Activated T-helper 1 cell treated with Interleukin-2 at 50 U/mL for 16 hours (primary cell): ENCODE measurements around the gene SPOCK1.

Experiments used
- DNase-seq: peaks from one replicate; pipeline ENCODE4 v3.0.0-alpha.2; 2020; ENCODE audit warnings: low read depth

The SPOCK1 gene

DNA sequence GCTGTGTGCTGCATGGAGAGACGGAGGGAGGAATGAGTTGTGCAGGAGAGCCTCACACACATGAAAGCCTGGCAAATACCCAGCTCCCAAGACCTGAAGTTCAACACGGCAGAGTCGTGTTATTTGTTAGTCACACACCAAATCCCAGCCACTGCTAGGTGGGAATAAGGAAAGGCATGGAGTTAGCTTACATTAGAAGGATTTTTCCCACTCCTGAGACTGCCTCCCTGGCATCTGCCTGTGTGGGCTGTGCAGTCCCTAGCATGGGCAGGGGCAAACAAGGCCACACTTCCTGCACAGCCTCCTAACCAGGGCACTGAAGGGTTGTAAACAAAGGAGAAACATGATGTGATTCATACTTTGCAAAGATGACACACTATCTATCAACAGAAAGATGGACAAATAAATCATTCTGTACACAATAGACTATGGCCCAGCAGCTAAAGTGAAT lies 306.8 kb downstream of the SPOCK1 start:
- DNase-seq: no peak

DNA sequence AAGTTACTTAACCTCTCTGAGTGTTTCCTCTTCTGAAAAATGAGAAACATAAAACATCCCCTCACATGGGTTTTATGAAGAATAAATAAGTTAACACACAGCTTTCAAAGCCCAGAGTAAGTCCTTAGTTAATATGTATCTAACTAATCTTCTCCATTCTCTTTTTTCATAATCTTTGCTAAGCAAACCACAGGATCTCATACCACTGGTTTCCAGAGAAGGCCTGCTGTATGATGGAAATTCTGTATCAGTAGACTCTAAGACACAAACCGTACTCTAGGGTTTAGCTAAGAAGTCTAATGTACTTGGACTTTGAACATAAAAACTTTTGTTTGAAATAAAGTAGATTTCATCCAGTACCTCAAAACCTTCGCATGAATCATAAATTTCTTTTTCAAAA lies 307.9 kb downstream of the SPOCK1 start:
- no peak for DNase-seq

GRCh38 chr5:137190441-137190840 lies 308.7 kb downstream of the SPOCK1 start:
- no peak for DNase-seq

DNA sequence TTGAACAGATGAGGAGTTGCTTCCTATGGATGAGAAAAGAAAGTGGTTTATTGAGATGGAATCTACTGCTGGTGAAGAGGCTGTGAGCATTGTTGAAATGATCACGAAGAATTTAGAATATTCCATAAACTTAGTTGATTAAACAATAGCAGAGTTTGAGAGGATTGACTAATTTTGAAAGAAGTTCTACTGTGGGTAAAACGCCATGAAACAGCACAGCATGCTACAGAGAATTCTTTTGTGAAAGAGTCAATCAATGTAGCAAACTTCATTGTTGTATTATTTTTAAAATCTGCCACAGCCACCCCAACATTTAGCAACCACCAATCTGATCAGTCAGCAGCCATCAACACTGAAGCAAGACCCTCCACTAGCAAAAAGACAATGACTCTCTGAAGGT lies 309.1 kb downstream of the SPOCK1 start:
- no peak for DNase-seq

- DNase-seq: no peak
Measured at GRCh38 chr5:137188566-137188965, 310.6 kb downstream of the SPOCK1 start.

GRCh38 chr5:137186759-137187461 lies 312.2 kb downstream of the SPOCK1 start:
- no peak for DNase-seq

DNA sequence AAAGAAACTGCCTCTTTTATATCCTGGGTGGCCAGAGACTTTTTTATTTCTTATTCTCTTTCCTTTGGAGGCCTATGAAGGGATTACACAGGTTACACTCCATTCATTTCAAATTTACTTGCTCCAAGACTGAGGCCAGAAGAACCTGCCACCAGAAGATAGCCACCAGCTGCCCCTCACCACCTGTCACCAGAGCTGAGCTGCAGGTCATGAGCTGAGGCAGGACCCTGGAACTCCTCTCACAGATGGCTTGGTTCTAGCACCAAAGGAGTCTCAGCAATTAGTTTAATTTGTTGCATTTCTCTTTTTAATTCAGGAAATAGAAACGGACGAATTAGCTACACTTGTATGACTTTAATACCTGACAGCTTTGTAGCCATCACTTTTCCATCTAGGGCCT lies 313.9 kb downstream of the SPOCK1 start:
- DNase-seq: no peak

DNA sequence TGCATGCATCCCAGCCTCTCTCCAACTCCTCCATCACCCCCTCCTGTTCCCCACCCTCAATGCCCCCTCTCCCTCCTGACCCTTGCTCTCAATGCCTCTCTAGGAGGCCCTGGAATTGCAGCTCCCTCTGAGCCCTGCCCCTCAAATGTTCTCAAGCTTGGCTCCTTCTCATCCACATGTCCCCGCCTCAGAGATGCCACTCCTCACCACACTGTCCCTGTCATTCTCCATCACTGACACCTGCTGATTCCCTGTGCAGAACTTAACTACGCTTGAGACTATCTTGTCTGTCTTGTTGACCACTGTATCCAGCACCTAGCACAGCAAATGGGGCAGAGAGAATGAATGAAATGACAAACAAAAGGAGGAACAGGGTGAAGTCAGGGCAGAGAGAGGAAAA lies 314.4 kb downstream of the SPOCK1 start:
- no peak for DNase-seq

- no peak for DNase-seq
Measured at GRCh38 chr5:137182576-137182975, 316.6 kb downstream of the SPOCK1 start.

DNA sequence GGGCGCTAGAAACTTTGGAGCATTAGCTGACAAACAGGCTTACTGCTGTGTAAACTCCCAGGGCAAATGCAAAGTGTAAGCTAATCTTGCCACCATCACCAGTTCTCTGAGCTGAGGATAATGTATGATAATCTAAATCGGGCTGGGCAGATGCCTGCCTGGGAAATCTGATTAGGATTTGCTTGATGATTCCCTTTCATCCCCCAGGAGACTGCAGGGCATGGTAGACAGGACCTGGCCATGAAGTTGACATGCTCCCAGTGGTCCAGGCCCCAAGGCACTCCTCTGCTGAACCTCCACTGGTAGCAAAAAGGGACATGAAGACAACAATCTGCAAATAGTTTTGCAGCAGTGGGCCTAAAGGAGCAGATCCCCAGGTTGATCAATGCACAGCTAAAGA lies 317.5 kb downstream of the SPOCK1 start:
- no peak for DNase-seq

DNA sequence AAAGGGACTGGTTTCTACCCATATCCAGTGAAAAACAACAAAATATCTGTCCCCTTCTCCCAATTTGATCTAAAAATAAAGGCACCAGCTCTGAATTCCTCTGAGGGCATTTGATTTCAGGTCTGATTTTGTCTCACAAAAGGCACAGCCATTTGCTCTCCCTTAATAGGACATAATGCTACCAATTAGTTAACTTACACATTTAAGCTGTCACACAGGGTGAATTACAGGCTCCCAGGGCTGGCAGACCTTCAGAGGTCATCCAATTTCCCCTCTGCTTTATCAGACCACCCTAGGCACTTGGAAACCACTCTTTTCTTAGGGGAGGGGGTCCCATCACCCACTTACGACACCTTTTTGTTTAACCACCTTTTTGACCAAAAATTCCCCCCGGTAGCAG lies 319.9 kb downstream of the SPOCK1 start:
- DNase-seq: no peak

DNA sequence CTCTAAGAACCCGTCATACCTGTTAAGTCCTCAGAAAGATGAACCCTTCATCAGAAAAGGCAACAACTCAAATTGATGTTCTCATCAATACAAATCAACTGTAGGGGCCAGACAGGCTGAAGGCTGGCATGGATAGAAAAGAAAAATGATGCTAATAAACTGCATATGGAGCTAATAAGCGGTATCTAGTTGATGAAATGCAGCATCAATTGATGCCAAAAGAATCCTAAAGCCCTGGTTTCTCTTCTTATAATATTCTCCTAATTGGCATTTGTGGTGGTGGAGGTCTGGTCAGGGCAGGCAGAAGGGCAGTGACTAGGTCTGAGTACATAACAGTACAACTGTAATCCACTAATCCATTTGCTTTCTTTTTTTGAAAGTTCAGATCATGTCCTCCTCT lies 322.5 kb downstream of the SPOCK1 start:
- no peak for DNase-seq

DNA sequence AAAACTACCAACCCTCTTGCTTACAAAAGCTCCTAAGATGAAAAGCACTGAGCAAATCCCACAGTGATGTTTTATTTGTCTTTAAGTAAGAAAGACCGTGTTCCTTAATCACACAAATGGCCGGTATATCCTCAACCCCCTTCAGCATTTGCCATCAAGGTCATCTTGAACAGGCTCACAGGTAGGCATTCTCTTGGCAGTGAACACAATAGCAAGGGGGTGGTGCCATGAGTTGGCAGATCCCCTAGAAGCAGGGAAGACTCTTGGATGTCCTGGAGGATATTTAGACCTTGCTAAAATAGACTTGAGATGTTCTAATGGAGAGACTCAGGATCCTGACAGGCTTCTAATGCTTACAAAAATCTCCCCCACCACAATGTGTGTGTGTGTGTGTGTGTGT lies 323.0 kb downstream of the SPOCK1 start:
- DNase-seq: no peak

DNA sequence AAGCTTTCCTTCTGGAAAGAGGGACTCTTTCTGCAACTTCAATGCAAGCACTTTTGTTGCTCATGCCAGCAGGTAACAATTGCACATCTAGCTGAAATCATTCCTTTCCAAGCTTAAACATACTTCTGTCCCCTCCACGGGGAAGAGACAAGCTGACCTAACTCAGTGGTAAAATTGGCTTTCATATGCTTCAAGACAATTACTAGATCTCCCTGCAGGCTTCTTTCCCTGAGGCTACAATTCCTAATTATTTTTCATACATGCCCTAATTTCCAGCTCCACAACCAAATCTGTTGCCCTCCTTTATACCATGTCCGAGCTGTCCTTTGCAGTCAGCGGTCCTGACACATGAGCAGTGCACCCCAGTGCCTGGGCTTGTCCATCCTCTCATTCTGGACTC lies 324.9 kb downstream of the SPOCK1 start:
- no peak for DNase-seq

DNA sequence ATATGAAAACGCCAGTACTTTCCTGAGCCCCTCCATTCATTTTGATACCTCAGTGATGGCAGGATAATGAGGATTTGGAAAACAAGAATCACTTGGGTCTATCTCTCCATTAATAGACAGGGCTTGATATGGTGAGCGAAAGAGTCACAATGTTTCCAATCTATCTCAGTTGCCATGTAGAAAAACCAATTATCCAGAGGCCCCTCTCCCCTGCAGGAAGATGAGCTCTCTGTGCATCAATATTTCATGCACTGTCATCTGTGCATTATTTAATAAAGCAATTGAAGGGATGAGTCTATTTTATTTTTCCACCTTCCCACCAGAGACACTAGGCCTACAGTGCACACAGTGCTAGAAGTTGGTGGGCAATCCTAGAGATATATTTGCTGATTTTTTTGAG lies 326.9 kb downstream of the SPOCK1 start:
- DNase-seq: no peak

- DNase-seq: no peak
Measured at GRCh38 chr5:137167187-137167586, 331.9 kb downstream of the SPOCK1 start.

DNA sequence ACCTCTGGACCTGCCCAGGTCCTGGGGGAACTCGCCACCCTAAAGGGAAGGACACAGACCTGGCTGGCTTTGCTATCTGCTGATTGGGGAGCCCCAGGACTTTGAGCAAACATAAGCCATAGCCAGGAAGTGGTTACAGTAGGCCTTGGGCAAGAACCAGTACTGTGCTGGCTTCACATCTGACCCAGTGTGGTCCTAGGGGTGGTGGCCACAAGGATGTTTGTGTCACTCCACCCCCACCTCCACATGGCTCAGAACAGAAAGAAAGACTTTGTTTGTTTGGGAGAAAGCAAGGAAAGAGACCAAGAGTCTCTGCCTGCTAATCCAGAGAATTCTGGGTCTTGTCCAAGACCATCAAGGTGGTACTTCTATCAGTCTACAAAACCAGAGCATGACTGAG lies 334.2 kb downstream of the SPOCK1 start:
- no peak for DNase-seq

- no peak for DNase-seq
Measured at GRCh38 chr5:137164536-137164935, 334.6 kb downstream of the SPOCK1 start.

DNA sequence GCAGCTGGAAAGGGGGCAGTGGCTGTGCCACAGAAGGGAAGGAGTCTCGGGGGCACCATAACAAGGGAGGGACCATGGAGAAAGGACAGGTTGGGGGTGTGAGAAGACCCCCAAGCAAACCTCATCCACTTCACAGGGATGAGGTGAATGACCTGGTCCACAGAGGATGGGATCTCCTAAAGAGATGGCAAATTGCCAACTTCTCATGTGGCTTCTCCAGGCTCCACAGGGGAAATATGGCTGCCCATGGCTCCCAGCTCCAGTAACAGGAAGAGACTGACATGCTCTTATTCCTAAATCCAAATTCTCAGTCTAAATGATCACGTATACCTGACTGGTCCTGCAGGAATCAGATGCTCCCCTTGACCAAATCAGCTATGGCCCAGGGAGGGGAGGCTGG lies 340.4 kb downstream of the SPOCK1 start:
- no peak for DNase-seq

DNA sequence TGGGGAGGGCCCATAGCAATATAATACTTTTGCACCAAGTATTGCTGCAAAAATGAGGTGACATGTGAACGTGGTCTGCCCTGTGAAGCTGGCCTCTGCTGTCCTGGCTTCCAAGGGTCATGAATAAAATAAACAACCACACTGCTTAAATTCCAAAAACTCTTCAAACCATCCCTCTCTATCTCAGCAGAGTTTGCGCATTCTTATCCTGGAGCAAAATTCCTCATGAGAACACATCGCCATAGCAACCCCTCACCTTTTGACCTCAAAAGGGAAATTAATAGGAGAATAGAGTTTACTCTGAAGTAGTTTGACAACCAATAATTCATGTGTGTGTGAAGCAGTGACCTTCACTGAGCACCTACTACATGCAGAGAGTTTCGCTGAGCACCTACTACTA lies 342.9 kb downstream of the SPOCK1 start:
- no peak for DNase-seq

- no peak for DNase-seq
Measured at GRCh38 chr5:137155261-137156000, 343.7 kb downstream of the SPOCK1 start.

- DNase-seq: no peak
Measured at GRCh38 chr5:137152616-137153015, 346.5 kb downstream of the SPOCK1 start.

DNA sequence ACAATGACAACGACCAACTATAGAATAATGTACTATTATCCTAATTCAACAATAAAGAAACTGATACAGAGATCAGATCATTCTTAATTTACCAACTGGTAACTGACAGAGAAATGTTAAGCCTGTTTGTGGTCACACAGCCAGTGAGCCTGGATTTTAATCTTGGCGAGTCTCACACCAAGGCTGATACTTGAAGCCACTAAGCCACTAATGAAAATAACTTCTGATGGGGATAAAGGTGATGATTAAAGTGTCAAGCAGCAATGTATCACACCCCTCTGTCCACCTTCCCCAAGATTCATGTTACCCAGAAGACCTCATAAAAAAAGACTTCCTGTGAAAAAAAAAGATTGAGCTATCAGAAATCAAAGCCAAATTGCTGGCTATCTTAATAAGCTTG lies 350.5 kb downstream of the SPOCK1 start:
- no peak for DNase-seq

- no peak for DNase-seq
Measured at GRCh38 chr5:137148159-137148558, 351.0 kb downstream of the SPOCK1 start.
